Measurements from ENCODE around the gene WDFY4. TPM values are rescaled to one million over a fixed set of nuclear protein-coding genes. Genes with fewer than 3 reads are reported as not detected.

Gene WDFY4
- total RNA-seq, 1 donor from 2014 or later: 26.5 TPM

DNA sequence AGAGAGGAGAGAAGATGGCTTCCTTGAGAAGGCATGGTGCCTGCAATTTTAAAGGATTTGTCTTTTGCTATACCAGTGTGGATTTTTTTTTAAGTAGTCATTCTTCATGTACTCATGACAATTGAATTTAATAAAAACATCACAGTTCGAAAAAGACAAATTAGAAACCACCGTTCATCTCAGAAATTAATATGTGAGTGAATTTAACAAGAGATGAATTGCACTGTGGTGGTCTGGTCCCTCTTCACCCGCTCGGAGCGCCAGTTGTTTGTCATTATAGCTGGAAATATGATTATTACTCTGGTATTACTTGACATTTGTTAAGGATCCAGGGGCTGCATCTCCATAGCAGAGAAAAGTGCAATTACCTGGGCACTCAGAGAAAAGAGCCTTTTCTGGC lies 163.0 kb downstream of the WDFY4 start:
- Histone ChIP-seq H3K36me3 (no peaks in the 10 kb centered on the region), H3K4me1 (no peaks in the 10 kb centered on the region), H3K27ac (no peak overlapping the region), H3K27me3 (no peaks in the 10 kb centered on the region), H3K4me3 (no peak overlapping the region), H3K9me3 (no peaks in the 10 kb centered on the region)
- TF ChIP-seq, protein P1, sequence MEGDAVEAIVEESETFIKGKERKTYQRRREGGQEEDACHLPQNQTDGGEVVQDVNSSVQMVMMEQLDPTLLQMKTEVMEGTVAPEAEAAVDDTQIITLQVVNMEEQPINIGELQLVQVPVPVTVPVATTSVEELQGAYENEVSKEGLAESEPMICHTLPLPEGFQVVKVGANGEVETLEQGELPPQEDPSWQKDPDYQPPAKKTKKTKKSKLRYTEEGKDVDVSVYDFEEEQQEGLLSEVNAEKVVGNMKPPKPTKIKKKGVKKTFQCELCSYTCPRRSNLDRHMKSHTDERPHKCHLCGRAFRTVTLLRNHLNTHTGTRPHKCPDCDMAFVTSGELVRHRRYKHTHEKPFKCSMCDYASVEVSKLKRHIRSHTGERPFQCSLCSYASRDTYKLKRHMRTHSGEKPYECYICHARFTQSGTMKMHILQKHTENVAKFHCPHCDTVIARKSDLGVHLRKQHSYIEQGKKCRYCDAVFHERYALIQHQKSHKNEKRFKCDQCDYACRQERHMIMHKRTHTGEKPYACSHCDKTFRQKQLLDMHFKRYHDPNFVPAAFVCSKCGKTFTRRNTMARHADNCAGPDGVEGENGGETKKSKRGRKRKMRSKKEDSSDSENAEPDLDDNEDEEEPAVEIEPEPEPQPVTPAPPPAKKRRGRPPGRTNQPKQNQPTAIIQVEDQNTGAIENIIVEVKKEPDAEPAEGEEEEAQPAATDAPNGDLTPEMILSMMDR (IDR thresholded peaks at IDR 0.05): no peak
- intact Hi-C loops (cut with DNase I): no loop called here
- DNase-seq: no peak
- ATAC-seq: no peak

DNA sequence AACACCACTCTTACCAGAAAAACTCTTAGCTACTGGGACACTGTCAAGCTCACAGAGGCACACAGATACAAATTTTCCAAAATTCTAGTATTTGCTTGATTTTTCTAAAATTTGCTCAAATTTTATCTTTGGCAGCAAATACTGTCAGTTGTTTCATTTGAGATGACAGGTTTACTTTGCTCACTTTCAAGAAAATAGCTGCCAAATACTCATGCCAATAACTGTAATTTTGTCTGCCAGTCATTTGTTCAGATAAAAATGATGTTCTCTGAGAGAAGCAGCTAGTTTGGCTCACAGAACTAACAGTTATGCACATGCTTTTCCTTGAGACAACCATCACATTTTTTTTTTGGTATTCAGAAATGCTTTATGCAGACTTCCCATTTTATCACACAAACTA lies 172.2 kb downstream of the WDFY4 start:
- H3K36me3 ChIP-seq: no peaks in the 10 kb centered on the region
- intact Hi-C loops (cut with DNase I): no loop called here
- H3K27ac ChIP-seq: no peak overlapping the region
- H3K27me3 ChIP-seq: no peaks in the 10 kb centered on the region
- ATAC-seq (no peak), DNase-seq (no peak)
- no peak overlapping the region for H3K4me3 ChIP-seq
- TF ChIP-seq, protein P1 (IDR thresholded peaks at IDR 0.05): no peak
- H3K4me1 ChIP-seq: no peaks in the 10 kb centered on the region
- H3K9me3 ChIP-seq: peaks cover 3% of the 10 kb centered on the region

DNA sequence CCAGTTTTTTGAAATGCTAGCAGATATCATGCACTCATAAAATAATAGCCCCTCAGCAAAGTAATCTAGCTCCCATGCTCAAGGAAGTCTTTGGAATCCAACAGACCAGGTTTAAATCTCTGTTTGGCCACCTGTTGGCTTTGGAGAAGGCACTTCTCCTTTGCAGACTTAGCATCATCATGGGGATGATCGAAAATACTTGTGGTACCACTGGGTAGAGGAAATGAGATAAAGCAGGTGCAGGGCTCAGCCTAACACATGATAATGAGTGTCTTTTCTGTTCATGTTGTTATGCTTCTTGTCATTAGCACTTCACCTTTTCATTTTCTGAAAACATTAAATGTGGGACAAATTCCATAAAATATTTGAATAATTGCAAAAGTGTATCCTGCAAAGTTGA lies 187.6 kb downstream of the WDFY4 start:
- Histone ChIP-seq H3K27me3 (no peaks in the 10 kb centered on the region), H3K36me3 (no peaks in the 10 kb centered on the region), H3K4me3 (no peak overlapping the region), H3K4me1 (no peaks in the 10 kb centered on the region), H3K9me3 (no peaks in the 10 kb centered on the region), H3K27ac (no peak overlapping the region)
- no peak for ATAC-seq
- intact Hi-C loops (cut with DNase I): no loop called here
- no peak for DNase-seq
- TF ChIP-seq, protein P1 (IDR thresholded peaks at IDR 0.05): no peak

DNA sequence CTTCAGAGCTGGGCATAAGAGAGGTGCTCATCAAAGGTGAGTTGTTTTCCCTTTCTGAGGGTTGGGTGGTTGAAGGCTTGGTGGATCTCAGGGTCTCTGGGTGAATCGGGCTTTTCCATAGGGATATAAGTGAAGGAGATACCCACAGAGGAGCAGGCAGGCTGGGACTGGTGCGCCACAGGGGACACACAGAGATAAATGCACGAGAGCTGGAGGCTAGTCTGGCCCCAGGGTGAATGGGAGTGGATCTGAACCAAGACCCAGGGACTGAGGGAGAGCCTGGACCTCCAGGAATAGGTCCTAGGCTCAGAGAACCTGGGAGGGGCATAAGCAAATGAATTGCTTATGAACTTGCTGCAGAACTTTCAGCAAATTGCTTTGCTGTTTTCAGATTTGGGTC lies 193.4 kb downstream of the WDFY4 start:
- no peak overlapping the region for H3K27ac ChIP-seq
- DNase-seq: no peak
- no peaks in the 10 kb centered on the region for H3K27me3 ChIP-seq
- no peaks in the 10 kb centered on the region for H3K9me3 ChIP-seq
- no peaks in the 10 kb centered on the region for H3K4me1 ChIP-seq
- H3K36me3 ChIP-seq: no peaks in the 10 kb centered on the region
- intact Hi-C loops (cut with DNase I): no loop called here
- no peak for ATAC-seq
- TF ChIP-seq, protein P1 (IDR thresholded peaks at IDR 0.05): no peak
- no peak overlapping the region for H3K4me3 ChIP-seq

DNA sequence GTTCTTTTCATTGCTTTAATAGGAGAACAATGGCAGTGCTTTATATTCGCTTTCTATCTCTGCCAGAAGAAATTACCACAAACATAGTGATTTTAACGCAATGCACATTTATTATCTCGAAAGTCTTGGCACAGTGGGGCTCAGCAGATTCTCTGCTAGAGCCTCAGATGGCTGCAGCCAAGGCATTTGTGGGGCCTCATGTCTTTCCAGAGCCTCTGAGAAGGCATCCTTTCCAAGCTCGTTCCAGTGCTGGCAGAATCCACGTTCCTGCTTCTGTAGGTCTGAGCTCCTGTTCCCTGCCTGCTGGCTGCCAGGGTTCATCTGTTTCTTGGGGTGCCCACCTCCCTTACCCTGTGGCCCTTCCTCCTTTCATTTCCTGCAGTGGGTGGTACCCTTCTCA lies 194.8 kb downstream of the WDFY4 start:
- H3K36me3 ChIP-seq: no peaks in the 10 kb centered on the region
- H3K4me1 ChIP-seq: no peaks in the 10 kb centered on the region
- no peak overlapping the region for H3K4me3 ChIP-seq
- no peaks in the 10 kb centered on the region for H3K27me3 ChIP-seq
- ATAC-seq (no peak), DNase-seq (no peak)
- intact Hi-C loops (cut with DNase I): no loop called here
- TF ChIP-seq, protein P1 (IDR thresholded peaks at IDR 0.05): no peak
- no peak overlapping the region for H3K27ac ChIP-seq
- H3K9me3 ChIP-seq: no peaks in the 10 kb centered on the region

DNA sequence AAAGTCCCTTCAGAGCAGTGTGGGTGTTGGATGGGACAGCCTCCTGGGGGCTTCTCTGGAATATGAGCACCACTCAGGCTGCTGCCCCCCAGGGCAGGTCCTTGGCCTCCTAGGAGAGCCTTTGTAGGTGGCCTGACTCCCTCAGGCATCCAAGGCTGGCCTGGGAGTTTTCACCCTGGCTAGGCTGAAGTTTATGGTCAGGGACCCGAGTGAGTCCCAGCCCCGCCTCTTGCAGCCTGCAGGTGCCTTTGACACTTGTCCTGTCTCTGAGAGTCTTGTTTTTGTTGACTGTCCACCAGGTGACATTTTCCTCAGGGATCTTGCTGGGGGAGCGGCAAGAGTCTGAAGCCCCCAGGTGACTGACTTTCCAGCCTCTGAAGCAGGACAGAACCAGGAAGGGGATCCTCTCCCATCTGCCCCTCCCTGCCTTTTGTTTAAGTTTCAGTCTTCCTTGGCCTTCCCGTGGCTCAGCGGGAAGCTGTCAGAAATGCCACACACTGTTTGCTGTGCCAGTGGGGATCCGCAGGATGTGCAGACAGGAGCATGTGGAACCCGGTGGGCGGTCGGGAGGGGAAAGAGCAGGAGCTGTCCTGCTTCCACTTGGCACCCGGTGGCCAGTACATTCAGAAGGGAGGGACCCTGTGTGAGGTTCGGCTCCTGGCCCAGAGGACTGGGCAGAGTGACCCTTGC lies 195.5 kb downstream of the WDFY4 start:
- H3K36me3 ChIP-seq: no peaks in the 10 kb centered on the region
- H3K27ac ChIP-seq: no peak overlapping the region
- H3K4me1 ChIP-seq: no peaks in the 10 kb centered on the region
- no peak for ATAC-seq
- intact Hi-C loops (cut with DNase I): no loop called here
- H3K4me3 ChIP-seq: no peak overlapping the region
- no peaks in the 10 kb centered on the region for H3K27me3 ChIP-seq
- no peaks in the 10 kb centered on the region for H3K9me3 ChIP-seq
- DNase-seq: no peak
- TF ChIP-seq, protein P1 (IDR thresholded peaks at IDR 0.05): no peak

Measured in upper lobe of right lung (tissue), 1 donor.